Measurements from ENCODE around the gene PIANP.

PIANP gene

GRCh38 chr12:6653342-6653741, 47.3 kb downstream of the PIANP start:
- no peak for TF ChIP-seq CTCF (conservative IDR thresholded peaks at IDR 0.05; ENCODE audit: control insufficient read depth, insufficient read depth, low read depth, low read length)
- no peak for DNase-seq (ENCODE audit: low read depth)
- no peak overlapping the region for H3K4me3 ChIP-seq (ENCODE audit: control insufficient read depth, low read depth, low read length)

GRCh38 chr12:6652391-6652790, 48.2 kb downstream of the PIANP start:
- no peak overlapping the region for H3K4me3 ChIP-seq (ENCODE audit: control insufficient read depth, low read depth, low read length)
- DNase-seq (ENCODE audit: low read depth): no peak
- TF ChIP-seq CTCF (conservative IDR thresholded peaks at IDR 0.05; ENCODE audit: control insufficient read depth, insufficient read depth, low read depth, low read length): no peak

- DNase-seq (ENCODE audit: low read depth): no peak
- no peak for TF ChIP-seq CTCF (conservative IDR thresholded peaks at IDR 0.05; ENCODE audit: control insufficient read depth, insufficient read depth, low read depth, low read length)
- no peak overlapping the region for H3K4me3 ChIP-seq (ENCODE audit: control insufficient read depth, low read depth, low read length)
Observed at GRCh38 chr12:6650832-6651231, 49.8 kb downstream of the PIANP start.

- peak; percentile 60 for DNase-seq (ENCODE audit: low read depth)
- no peak for TF ChIP-seq CTCF (conservative IDR thresholded peaks at IDR 0.05; ENCODE audit: control insufficient read depth, insufficient read depth, low read depth, low read length)
- peak within 1 kb of the TSS; percentile 48 for H3K4me3 ChIP-seq (ENCODE audit: control insufficient read depth, low read depth, low read length)
Observed at GRCh38 chr12:6647083-6647604, 53.5 kb downstream of the PIANP start, which contains the start of gene ACRBP. Gene ACRBP, minus strand, starts transcription at chr12:6647432. Its CDS starts 66 bp downstream, at chr12:6647366.

GRCh38 chr12:6646276-6647082, 54.1 kb downstream of the PIANP start:
- TF ChIP-seq CTCF (conservative IDR thresholded peaks at IDR 0.05; ENCODE audit: control insufficient read depth, insufficient read depth, low read depth, low read length): no peak
- no peak for DNase-seq (ENCODE audit: low read depth)
- peak overlapping the region; percentile 48 for H3K4me3 ChIP-seq (ENCODE audit: control insufficient read depth, low read depth, low read length)

GRCh38 chr12:6644903-6645302, 55.7 kb downstream of the PIANP start:
- TF ChIP-seq CTCF (conservative IDR thresholded peaks at IDR 0.05; ENCODE audit: control insufficient read depth, insufficient read depth, low read depth, low read length): peak; percentile 6
- H3K4me3 ChIP-seq (ENCODE audit: control insufficient read depth, low read depth, low read length): no peak overlapping the region
- no peak for DNase-seq (ENCODE audit: low read depth)

Measured in fibroblast of mammary gland (primary cell).